CD4-positive, alpha-beta T cell treated with Interleukin-4 for 4 hours (primary cell): ENCODE results near the gene HS6ST2.

Source experiments
- DNase-seq: peaks from one replicate; pipeline ENCODE4 v3.0.0-alpha.2; 2020

The HS6ST2 gene

DNA sequence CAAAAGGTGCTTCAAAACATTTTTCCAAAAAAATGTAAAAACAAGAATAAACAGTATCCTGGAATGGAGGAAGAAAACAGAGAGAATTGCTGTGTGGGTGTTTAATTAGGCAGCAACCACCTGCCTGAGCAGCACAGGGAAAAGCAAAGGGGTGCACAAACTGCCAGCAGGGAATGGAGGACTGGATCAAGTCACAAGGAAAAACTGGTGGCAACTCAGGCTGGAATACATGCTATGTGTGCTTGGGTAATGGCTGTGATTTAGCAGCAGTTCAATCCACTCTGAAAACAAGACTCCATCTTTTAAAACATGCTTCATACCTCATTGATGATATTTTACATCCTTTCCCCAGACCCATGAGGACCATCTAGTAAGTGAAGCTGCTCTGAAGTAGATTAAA is 179.5 kb downstream of the HS6ST2 start:
- no peak for DNase-seq

DNA sequence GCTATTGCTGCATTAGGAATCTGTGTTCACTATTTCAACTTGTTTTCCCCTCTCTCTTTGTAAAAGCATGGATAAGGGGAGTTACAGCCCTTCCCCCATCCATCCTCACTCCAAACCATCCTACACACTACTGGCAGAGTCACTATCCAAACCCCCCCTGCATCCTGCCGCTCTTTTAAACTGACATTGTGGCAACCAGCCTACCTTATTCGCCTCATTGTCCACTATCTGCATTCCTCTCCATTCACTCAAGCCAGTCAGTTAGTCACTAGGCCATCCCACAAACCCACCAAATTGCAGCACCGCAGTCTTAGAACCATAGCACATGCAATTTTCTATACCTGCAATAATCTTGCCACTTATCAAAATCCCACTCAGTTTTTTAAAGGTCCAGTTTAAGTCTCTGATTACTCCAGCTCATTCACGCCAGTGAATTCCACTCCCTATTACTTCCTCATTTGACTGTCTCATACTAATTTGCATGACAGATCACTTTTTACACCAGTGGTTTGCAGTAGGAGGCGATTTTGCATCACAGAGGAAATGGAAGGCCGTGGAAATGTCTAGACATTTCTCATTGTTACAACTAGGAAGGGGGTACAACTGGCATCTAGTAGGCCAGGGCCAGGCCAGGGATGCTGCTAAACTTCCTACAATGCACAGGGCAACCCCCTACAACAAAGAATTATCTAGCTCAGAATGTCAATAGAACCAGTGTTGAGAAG is 181.8 kb downstream of the HS6ST2 start:
- no peak for DNase-seq

DNA sequence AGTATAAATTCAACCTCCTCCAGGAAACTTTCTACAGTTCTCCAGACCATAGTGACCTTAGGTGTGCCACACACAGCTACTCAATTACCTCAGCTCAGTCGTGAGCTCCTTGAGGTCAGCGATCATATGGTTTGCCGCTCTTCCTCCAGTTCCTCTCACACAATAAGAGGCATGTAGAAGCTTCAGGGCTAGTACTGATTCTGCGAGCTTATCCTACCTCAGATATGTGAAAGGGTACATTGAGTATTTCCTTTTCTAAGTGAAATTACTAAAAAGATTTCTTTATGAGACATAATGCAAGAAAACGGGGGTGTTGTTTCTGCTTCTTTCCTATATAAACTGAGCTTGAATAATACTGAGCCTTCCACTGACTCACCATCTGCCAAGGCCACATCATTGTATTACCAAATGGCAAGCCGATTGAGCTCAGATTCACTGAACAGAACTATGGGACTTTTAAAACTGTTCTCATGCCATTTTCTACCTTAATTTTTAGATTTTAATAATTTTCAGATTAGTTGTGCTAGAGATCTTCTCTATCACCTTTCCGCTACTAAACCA is 183.1 kb downstream of the HS6ST2 start:
- no peak for DNase-seq

DNA sequence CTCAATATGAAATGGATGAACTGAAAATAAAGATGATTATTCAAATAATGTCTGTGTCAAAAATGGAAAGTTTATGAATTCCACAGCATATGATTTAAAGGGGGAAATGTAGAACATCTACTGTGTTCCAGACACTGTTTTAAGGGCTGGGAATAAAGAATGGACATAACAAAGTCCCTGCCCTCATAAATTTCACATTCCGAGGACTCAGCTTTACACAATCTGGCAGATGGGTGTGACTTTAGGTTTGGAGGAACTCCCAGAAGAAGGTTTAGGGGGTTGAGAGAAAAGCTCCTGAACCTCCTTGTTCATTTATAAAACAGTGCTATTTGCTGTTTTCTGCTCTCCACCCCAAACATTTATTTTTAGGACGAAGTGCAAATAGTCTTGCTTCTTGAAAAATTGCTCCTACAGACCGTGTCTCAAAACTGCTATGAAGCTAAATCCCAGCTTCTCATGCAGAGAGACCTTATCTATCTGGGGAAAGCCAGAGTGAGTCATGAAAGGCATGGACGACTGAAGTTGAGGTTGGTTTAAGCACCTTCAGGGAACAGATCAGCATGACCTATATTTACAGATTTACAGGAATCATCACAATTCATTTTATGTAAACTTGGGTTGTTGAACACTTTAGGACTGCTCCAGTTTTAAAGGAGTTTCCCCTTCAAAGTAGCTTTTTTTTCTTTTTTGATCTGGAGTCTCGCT is 184.3 kb downstream of the HS6ST2 start:
- no peak for DNase-seq

DNA sequence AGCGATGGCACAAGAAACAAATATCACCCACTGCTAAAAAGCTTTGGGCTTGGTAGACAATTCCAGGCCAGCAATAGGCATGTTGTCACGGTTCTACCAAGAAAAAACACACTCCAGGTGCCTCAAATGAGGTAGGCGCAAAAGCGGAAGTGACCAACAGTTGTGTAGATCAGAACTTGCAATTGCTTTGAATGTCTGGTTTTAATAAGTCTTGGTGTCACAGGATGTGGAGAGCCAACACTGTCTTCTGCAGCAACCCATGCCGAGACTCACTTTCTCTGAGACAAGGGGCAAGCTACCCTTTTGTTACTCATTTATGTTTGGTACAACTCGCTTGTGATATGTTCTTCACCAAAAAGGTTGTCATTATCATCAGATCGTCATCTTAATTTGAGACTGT is 188.8 kb downstream of the HS6ST2 start:
- no peak for DNase-seq

DNA sequence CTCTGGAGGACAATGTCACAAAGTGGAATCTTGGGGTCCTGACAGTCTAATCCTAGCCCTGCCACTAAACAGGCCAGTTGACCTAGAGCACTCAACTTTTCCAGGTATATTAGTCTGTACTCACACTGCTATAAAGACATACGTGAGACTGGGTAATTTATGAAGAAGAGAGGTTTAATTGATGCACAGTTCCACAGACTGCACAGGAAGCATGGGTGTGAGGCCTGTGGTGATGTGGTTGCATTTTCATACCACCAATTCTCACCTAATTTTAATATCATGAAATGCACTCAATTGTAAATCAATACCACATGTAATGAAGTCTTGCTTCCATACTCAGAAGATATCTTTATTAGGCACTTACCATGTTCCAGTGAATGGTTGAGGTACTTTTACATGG is 192.0 kb downstream of the HS6ST2 start:
- no peak for DNase-seq

DNA sequence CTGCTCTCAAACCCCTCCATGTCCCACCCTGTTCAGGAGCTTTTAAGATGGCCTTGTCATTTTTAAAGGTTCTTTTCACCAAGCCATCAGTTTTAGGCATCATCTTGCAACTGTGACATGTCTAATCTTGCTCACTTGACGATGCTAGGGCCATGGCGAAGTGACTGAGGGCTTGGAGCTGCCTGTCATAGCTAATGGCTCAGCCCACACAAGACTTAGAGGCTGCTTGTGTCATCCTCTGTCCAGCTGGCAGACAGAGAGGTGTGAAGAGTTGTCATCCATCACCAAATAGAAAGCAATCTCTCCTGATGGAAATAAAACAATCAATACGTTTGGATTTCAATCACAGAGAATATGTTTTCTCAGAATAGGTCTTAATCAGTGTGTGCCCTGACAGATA is 194.9 kb downstream of the HS6ST2 start:
- DNase-seq = no peak

DNA sequence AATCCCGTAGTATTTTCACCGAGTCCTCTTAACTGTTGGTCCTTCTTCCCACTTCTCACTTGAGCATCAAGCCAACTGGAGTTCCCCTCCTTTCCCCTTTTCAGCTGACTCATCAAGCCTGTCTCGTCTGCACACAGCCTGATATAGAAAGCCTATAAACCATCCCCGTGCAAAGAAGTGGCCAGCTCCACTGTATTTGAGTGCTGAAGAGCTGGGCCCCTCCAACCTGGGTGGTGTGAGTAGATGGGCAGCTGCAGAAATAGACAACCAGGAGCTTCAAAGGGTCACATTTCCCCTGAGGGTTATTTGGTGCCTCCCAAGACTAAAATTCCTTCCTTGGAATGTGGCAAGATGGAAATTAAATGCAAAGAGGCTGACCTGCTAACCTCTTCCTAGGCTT is 199.7 kb downstream of the HS6ST2 start:
- DNase-seq = no peak

DNA sequence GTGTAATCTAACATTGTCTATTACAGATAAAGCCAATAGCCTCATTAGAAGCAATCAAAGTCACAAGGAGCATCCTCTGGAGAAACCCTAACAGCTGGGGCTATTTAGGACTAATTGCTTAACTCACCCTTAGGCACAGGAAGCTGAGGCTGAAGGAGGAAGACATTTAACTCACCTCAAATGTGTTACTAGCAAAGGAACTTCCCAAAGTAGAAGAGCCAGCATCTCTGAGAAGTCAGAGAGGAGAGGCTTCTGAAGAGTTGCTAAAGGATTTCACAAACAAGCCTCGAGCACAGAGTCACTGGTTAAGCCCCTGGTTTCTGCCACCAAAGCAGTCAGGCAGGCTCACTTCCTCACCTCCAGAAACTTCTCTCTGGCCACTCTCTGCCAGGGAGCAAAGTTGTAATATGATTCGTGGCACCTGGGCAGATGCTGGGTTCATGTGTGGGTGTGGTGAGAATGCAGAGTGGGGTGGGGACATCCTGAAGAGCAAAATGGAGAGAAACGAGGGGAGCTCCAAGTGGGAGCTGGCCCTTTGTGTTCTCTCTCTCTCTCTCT is 201.3 kb downstream of the HS6ST2 start:
- DNase-seq = no peak

DNA sequence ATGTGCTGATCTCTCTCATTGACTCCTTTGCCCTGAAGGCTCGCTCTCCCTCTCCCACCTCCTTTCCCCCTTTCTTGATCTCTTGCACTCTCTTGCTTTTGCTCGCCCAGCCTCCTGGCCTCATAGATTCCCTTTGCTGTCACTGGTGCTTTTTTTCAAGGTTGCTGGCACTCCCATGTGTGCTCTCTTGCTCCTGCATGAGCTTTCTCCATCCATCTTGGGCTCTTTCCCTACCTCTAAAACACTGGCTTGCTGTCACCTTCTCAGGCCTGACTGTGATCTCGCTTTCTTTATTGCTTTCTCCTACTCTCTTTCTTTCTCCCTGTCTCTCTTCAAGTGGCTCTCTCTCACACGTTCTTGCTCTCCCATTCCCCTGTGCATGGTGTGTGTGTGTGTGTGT is 202.0 kb downstream of the HS6ST2 start:
- DNase-seq = no peak

DNA sequence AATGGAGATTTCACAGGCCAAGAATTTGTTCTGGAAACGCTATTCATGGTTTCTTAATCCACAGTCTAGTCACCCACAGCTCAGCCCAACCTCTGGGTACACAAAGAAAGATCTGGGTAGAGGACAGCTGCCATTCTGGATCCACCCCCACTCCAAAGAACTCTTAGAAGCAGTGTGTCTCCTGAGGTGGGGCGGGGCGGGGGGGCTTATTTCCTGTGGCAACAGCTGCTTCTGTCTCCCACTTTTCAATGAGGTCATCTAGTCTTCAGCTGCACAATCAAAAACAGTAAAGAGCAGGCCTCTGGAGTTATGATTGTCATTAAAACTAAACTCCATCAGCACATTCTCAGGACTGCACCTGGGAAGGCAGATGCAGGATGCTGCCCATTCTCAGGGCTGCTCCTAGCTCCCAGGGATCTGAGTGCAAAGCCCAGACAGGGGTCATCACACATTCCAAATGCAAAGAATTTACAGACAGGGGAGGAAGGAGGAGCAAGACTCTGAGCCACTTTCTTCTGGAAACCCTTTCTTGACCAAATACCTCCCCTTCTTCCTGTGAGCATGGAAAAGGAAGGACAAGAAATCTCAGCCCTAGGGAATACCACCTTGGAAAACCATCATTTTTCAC is 207.3 kb downstream of the HS6ST2 start:
- DNase-seq = no peak

DNA sequence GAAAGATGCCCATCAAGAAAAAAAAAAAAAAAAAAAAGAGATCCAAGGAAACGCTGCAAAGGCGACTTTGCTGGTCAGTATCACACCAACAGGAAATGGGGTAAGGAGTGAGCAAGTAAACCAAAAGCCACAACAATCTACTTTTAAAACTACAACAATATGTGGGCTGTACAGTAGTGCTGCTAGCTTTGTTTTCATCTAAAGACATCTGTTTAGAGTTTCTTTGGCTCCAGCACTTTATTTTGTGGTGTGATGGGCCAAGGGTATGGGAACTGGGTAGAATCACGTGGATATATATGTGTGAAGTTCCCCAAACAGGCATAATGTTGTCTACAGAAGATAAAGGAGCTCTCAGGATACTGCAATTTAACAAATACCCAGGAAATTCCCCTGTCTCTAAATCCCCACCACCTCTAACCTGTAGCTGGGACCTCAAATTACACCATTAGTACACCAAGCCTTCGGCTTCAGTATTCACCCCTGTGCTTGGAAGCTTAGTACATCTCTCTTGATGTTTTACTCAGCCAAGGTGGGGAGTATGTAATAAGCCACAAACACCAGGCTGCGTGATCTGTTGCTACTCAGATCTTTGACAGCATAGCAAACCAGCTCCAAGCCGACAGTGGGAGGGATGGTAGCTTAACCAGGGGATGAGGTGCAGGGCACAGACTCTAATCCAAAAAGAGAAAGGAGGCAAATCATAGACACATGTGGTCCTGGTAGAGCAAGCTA is 207.9 kb downstream of the HS6ST2 start:
- no peak for DNase-seq

DNA sequence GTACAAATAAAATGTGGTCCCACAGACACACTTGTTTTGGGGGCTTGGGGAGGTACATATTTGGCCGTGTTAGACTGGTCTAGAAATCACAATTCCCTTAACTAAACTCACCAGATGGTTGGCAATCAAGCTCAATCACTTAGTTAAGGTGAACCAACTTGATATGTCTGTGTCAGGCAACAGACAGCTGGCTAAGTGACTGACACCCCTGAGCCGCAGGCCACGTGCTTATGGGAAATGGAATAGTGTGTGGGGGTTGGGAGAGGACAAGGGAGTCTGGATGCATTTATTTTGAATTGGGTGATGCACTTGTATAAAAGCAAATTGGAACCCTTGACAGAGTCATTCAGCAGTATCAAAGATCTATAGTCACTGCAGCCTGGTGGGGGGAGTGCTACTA is 209.0 kb downstream of the HS6ST2 start:
- no peak for DNase-seq

DNA sequence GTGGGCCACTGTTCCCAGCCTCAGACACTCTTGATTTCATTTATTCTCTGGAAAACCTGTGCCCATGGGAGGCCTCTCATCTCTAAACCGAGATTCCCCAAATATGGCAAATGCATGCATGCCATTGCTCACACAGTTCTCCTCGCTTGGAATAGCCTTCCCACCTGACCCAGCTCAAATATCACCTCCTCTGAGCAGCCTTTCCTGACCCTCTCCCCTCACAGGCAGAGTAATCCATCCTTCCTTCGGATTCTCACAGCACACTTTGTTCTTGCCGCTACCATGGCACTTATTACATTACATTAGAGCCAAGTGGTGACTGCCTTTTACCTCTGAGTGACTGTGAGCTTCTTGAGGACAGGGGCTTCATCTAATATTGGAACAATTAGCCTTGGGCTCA is 209.5 kb downstream of the HS6ST2 start:
- no peak for DNase-seq

DNA sequence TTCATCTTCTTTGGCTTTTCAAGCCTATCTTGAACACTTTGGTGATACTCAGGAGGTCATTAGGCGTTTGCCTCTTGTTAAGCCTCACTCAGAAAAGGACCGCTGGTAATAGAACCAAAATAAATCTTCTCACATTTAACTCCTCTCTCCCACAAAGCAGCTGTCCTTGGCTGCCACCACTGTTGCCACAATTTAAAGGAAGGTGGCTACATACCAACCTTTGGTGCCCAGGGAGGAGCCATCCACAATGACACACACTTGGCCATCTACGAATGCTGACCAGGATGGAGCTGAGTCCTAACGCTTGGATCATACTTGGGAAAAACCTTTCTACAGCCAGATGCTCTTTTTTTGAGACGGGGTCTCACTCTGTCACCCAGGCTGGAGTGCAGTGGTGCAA is 210.2 kb downstream of the HS6ST2 start:
- no peak for DNase-seq

DNA sequence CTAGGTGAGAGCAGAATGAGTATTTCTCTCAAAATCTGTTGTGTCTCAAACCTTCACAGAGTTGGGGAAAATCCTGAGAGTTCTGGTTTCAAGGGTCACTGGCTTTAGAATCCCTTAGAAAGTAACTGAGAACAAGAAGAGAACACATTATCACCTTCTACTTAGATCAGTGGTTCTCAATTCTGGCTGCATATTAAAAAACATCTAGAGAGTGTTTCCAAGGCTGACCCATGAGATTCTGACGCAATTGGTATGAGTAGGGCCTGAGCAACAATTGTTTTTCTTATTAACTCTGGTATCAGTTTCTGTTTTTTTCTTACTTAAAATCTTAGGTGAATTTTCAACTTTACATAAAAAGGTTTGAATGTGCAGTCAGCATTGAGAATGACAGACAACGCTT is 212.8 kb downstream of the HS6ST2 start:
- no peak for DNase-seq

DNA sequence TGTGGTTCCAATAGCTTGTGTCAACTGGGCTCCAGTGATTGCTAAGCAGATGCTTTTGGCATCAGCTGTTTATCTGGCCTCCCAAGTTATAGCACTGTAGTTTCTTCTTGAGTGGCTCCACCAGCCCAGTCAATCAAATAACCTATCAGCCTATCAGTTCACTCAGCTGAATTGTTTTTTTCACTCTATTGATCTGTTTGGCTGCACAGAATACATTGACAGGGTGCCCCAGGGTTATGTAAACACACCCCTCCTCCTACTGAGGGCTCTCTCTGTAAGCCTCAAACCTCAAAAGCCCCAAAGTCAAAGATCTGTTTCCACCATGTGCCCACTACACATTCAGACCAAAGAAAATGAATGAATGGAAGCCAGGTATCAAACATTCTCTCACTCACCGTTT is 214.0 kb downstream of the HS6ST2 start:
- DNase-seq = no peak

DNA sequence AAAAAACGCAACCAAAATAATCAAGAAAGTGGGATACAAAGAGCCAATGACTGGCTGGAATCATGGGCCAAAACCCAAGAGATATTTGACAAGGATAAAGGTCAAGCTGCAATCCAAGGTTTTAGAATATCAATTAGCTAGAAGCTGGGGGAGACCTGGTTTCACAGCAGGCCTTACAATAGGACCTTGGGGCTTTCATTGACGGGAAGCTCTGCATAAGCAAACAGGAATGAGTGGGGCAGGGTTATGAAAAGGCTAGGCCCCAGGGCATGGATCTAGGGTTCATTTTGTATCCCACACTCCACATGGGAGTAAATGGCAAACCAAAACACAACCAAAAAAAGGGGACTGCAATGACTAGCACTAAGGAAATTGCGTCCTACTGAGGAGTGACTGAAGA is 215.3 kb downstream of the HS6ST2 start:
- no peak for DNase-seq

DNA sequence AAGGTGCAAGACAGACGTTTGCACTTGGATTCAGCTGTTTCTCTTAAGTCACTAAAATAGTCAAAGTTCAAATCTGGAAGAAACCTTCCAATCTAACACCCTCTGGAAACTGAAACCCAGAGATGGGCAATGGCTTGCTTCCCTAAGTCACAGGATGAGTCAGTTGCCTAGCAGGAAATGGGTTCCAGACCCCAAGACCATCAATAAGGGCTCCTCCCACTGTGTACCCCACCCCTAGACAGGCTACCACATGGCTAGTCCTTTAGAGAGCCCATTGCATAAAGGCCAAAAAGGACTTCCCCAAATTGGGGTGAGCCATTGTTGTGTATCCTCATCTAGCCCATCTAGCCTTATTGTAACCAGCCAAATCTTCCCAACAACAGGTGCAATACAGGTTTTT is 216.2 kb downstream of the HS6ST2 start:
- no peak for DNase-seq

DNA sequence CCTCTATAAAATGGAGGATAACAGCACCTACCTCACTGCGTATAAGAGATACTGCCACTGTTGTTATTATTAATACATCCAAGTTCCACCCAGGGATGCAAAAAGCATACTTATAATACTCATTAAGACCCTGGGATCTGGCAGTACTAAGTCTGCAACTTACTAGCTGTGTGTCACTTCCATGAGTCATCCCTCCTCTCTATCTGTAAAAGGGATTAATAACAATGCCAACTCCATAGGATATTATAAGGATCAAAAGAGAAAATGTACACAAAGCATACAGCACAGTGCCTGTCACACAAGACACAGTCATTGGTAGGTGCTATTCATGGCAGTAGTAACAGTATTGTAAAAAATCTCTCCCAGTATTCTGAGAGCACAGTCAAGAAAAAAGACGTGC is 216.7 kb downstream of the HS6ST2 start:
- DNase-seq = no peak

DNA sequence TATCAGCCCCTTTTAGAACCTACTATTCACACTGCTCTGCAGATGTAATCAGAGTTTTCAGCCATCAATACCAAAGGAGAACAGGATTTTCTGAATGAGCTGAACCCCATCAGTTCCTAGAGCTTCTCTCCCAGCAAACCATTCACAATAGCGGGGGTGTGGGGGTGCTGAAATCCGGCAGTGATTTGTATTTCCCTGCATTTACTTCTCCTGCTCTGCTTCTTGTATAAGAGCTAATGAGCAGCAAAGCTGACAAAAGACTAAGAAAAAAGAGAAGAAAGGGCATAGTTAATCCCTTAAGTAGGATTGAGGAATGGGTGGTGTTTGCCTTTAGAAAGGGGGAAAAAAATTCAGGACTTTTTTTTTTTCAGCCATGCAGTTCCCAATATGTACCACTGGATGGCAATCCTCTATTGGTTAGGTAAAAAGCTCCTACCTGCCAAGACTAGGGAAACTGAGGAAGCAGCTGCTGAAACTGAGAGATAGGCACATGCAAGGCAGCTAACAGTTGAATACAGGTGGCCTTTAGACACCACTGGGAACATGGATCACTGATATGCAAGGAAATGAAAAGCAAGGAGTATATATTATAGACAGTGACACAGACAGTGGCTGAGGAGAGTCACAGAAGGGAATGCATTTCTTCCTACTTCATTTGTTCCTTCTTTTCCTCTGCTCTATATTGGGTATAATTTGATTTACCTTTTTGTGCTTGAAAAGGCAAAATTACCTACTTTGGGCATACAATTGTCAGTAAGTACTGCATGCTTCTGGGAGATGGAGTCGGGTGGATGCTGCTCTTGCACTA is 217.9 kb downstream of the HS6ST2 start:
- DNase-seq = no peak

DNA sequence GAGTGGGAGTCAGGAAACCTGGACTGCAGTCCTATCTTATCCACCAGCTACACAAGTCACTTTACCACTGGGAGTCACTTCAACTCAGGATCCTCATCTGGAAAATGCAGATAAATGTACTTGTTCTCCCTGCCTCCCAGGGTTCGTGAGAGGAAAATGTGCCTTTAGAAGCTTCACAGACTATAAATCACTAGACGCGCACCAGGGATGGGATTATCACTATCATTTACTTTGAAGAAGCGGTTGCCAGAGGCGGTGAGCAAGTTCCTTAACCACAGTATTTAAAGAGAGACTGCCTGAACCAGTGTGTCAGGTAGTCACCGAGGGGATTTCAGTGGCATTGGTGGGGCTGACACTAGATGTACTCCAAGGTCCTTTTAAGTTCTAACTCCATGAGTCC is 219.5 kb downstream of the HS6ST2 start:
- DNase-seq = no peak
